Endodermal cell (in vitro differentiated cells): ENCODE data around the gene MICU1. TPM values are rescaled to one million over a fixed set of nuclear protein-coding genes. Genes with fewer than 3 reads are reported as not detected.
"Not testable (repeated sequence)": the region's sequence is repeated elsewhere in the genome, so short reads cannot be mapped to it uniquely, and the experiment has no call there.

ENCODE experiments used
- DNase-seq: peaks from one replicate; pipeline ENCODE4 v3.0.0-alpha.2; 2017
- H3K27ac ChIP-seq: 2 replicates; pipeline ENCODE4 v1.5.1; 2013; ENCODE audit warnings: mild to moderate bottlenecking, low read depth, low read length, moderate library complexity
- H3K27me3 ChIP-seq: 2 replicates; pipeline ENCODE4 v1.6.1; 2013; ENCODE audit warnings: mild to moderate bottlenecking, low read length, moderate library complexity; ENCODE audit not compliant: insufficient read depth, control insufficient read depth, poor library complexity, severe bottlenecking
- H3K36me3 ChIP-seq: 2 replicates; pipeline ENCODE4 v1.7.0; 2013; ENCODE audit warnings: mild to moderate bottlenecking, low read length, moderate library complexity; ENCODE audit not compliant: control insufficient read depth, insufficient read depth
- H3K4me1 ChIP-seq: one replicate; pipeline ENCODE4 v1.7.0; 2013; ENCODE audit warnings: low read length; ENCODE audit not compliant: control insufficient read depth, insufficient read depth
- H3K4me3 ChIP-seq: 2 replicates; pipeline ENCODE4 v1.5.1; 2013; ENCODE audit warnings: mild to moderate bottlenecking, low read length, moderate library complexity
- H3K9ac ChIP-seq: 2 replicates; pipeline ENCODE4 v1.6.1; 2013; ENCODE audit warnings: mild to moderate bottlenecking, low read length, moderate library complexity; ENCODE audit not compliant: poor library complexity, severe bottlenecking; ENCODE audit errors: extremely low read depth
- H3K9me3 ChIP-seq: 2 replicates; pipeline ENCODE4 v1.6.1; 2013; ENCODE audit warnings: mild to moderate bottlenecking, low read length, moderate library complexity; ENCODE audit not compliant: control insufficient read depth
- H3K27ac Mint-ChIP-seq: 2 replicates; pipeline ENCODE4 v1.8.0; 2020; ENCODE audit warnings: mixed read lengths
- H3K27me3 Mint-ChIP-seq: 2 replicates; pipeline ENCODE4 v1.8.0; 2021; ENCODE audit warnings: mild to moderate bottlenecking, mixed read lengths; ENCODE audit not compliant: insufficient read depth
- H3K36me3 Mint-ChIP-seq: 2 replicates; pipeline ENCODE4 v1.8.0; 2020; ENCODE audit warnings: low read depth, mixed read lengths
- H3K4me1 Mint-ChIP-seq: 2 replicates; pipeline ENCODE4 v1.8.0; 2020; ENCODE audit warnings: mixed read lengths
- H3K4me3 Mint-ChIP-seq: 2 replicates; pipeline ENCODE4 v1.8.0; 2020; ENCODE audit warnings: mild to moderate bottlenecking, moderate library complexity, mixed read lengths
- H3K9me3 Mint-ChIP-seq: 2 replicates; pipeline ENCODE4 v1.8.0; 2020; ENCODE audit warnings: mild to moderate bottlenecking, mixed read lengths
- CTCF ChIP-seq: fragments of 200-600 bp; sonication (generic); conservative IDR thresholded peaks from 2 replicates; pipeline ENCODE4 v1.5.0; 2021; ENCODE audit warnings: antibody characterized with exemption, mild to moderate bottlenecking
- WGBS, 2 experiments: methylation state at CpG; one replicate each; pipeline versions ENCODE4 v1.1.5 to v1.1.7; 2013; ENCODE audit warnings: missing lambda C conversion rate in 2 of 2, mixed read lengths in 1 of 2; ENCODE audit not compliant: insufficient coverage in 1 of 2, insufficient read length in 1 of 2; 5-methylcytosine and 5-hydroxymethylcytosine counted together
- long read RNA-seq, 4 experiments: library from polyadenylated mRNA in 2 of 4; library from RNA in 1 of 4; library from capped mRNA in 1 of 4; stranded (forward) in 3 of 4; unstranded in 1 of 4; transcript quantifications; one replicate each; pipeline ENCODE4 v2.0.0, GENCODE V29; 2020 to 2021; ENCODE audit warnings: inconsistent platforms in 1 of 4
- polyA plus RNA-seq, 2 experiments: library from polyadenylated mRNA; stranded (reverse); fragments of 50-300 nt; gene quantifications; one replicate each; pipeline ENCODE4 v1.2.3, GENCODE V29; 2013
- total RNA-seq, 2 donors: library from RNA; stranded (reverse); fragmentation: NEBNext Ultra II Directional in 1 of 2; extraction: Animal tissue kit (Norgen Biotek cat#: 25700) in 1 of 2; gene quantifications; 2 replicates in 1 of 2; 3 replicates in 1 of 2; pipeline ENCODE4 v1.2.1, GENCODE V29; 2021

MICU1 gene
- total RNA-seq, result 10 to 100 TPM; 41.9 to 54.9 TPM
- polyA plus RNA-seq (2013, experiment 1 of 2), result 45.2 TPM
- polyA plus RNA-seq (2013, experiment 2 of 2), result 44.2 TPM
- long read RNA-seq, experiment 1, transcript MICU1-201 (12 exons, 2,383 nt), result major isoform, 6 of 21 reads
- long read RNA-seq, experiment 1, partial matches to known transcripts, result 8 of 21 reads
- long read RNA-seq, experiment 1, other reads (novel, unspliced or antisense), result 7 of 21 reads
- long read RNA-seq, experiment 2, transcript MICU1-201 (12 exons, 2,383 nt), result major isoform, 89 of 108 reads
- long read RNA-seq, experiment 2, partial matches to known transcripts, result 9 of 108 reads
- long read RNA-seq, experiment 2, other reads (novel, unspliced or antisense), result 10 of 108 reads
- long read RNA-seq, experiment 3, transcript MICU1-201 (12 exons, 2,383 nt), result major isoform, 89 of 104 reads
- long read RNA-seq, experiment 3, partial matches to known transcripts, result 3 of 104 reads
- long read RNA-seq, experiment 3, other reads (novel, unspliced or antisense), result 9 of 104 reads
- long read RNA-seq, experiment 4, transcript MICU1-201 (12 exons, 2,383 nt), result major isoform, 91 of 110 reads
- long read RNA-seq, experiment 4, partial matches to known transcripts, result 10 of 110 reads
- long read RNA-seq, experiment 4, other reads (novel, unspliced or antisense), result 9 of 110 reads

GRCh38 chr10:72625608-72626443, at the start of gene MICU1:
MICU1 (minus strand) TSS chr10:72626079; CDS start chr10:72566793, 59,286 bp downstream.
- Histone ChIP-seq H3K27ac (peak within 1 kb of the TSS; percentile 25), H3K4me1 (no peaks in the 10 kb centered on the region), H3K36me3 (no peaks in the 10 kb centered on the region), H3K9ac (peak within 1 kb of the TSS; percentile 75), H3K4me3 (peak within 1 kb of the TSS; percentile 87), H3K27me3 (no peaks in the 10 kb centered on the region), H3K9me3 (no peaks in the 10 kb centered on the region)
- Mint-ChIP-seq H3K27ac (peak within 1 kb of the TSS; percentile 96), H3K27me3 (no peaks in the 10 kb centered on the region), H3K9me3 (no peaks in the 10 kb centered on the region), H3K4me1 (peaks cover 3% of the 10 kb centered on the region), H3K36me3 (peaks cover 4% of the 10 kb centered on the region), H3K4me3 (peak within 1 kb of the TSS; percentile 100)
- WGBS, 2 experiments, result 1 to 2% methylated on average over 28 to 49 of the region's 49 CpGs
- TF ChIP-seq CTCF, result no peak
- DNase-seq, result peak; percentile 98

- not testable (repeated sequence) for H3K27ac Mint-ChIP-seq, H3K9ac ChIP-seq, H3K9me3 Mint-ChIP-seq, H3K4me1 ChIP-seq, H3K27me3 ChIP-seq, H3K4me3 Mint-ChIP-seq, H3K36me3 ChIP-seq, H3K4me3 ChIP-seq, H3K36me3 Mint-ChIP-seq, DNase-seq, H3K4me1 Mint-ChIP-seq, H3K27ac ChIP-seq, H3K27me3 Mint-ChIP-seq, H3K9me3 ChIP-seq
- 97 to 100% methylated on average over 1 to 3 of the region's 5 CpGs for WGBS, 2 experiments
Measured at GRCh38 chr10:72674174-72674573, 48.3 kb upstream of the MICU1 start.

GRCh38 chr10:72673280-72673679, 47.4 kb upstream of the MICU1 start:
- Histone ChIP-seq H3K4me1 (no peaks in the 10 kb centered on the region), H3K27ac (no peak overlapping the region), H3K4me3 (no peak overlapping the region), H3K9ac (no peak overlapping the region), H3K36me3 (no peaks in the 10 kb centered on the region), H3K27me3 (no peaks in the 10 kb centered on the region), H3K9me3 (no peaks in the 10 kb centered on the region)
- Mint-ChIP-seq H3K27me3 (no peaks in the 10 kb centered on the region), H3K27ac (no peak overlapping the region), H3K9me3 (peaks cover 2% of the 10 kb centered on the region), H3K36me3 (no peaks in the 10 kb centered on the region), H3K4me3 (no peak overlapping the region), H3K4me1 (no peaks in the 10 kb centered on the region)
- no peak for TF ChIP-seq CTCF
- no peak for DNase-seq
- 100% methylated on average over 1 of the region's 1 CpG; no CpG with 5 or more reads in 1 of the 2 experiments for WGBS, 2 experiments
